CD4-positive, alpha-beta T cell treated with Interleukin-10 for 1 hour (primary cell): ENCODE measurements around the gene KRT71.
A peak's percentile ranks its signal among the peaks of the same experiment; 100 is the strongest.
"Not testable (repeated sequence)": the region's sequence is repeated elsewhere in the genome, so short reads cannot be mapped to it uniquely, and the experiment has no call there.

Experiments
- DNase-seq: peaks from one replicate; pipeline ENCODE4 v3.0.0-alpha.2; 2020

KRT71 gene

DNA sequence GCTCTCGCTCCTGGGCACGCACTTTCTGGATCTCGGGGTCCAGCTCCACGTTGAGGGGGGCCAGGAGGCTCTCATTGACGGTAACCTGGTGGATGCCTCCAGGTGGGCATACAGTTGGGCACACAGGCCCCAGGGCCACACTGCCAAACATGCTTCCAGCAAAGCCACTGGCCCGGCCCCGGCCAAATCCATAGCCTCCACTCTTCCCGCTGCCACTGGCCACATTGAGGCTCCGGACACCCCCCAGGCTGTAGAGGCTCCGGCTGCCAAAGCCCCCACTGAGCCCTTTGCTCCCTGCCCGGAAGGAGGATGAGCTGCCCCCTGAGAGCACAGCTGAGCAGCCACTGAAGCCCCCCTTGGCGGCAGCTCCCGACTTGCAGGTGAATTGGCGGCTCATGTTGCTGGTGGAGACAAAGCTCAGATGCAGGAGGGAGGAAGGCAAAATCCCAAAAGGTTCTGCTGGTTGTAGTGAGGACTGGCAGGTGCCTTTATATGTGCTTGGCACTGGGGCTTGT lies at the start of gene KRT71:
KRT71 (minus strand) TSS at position 465 of the 515 bp plus-strand sequence; CDS start at position 397, 68 bp downstream.
- no peak for DNase-seq

DNA sequence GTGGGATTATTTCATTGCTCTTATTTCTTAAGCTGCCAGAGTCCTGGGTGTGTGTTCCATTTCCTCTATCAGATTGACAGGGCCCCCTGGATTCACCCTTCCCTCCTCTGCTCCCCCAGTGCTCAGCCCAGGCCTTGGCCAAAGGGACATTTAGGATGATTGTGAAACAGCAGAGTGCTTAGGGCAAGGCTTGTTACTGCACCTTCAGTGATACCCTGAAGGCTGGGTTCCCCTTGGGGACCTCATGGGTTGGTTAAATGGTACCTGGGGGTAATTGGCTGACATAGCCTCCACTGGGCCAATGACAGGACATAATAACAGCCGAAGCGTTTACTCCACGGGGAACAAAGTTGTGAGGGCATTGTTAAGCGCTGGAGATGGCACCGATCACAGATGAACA lies 49.6 kb upstream of the KRT71 start:
- no peak for DNase-seq

DNA sequence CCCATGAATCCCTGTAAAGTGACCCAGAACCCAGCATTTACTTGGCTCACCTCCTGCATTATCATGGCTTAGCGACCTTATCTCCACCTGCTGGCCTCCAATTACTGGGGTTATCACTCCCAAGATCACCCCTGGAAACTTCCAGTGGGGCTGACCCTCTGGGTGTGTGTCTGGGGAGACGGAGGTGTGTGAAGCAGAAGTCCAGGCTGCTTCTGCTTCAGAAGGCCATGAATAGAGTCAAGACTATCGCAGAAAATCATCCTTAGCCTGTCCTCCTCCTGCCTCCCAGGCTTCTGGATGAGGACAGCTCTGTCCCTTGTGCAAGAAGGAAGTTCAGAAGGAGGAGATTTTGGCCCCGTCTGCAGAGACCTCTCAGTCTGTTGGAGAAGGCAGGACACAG lies 48.7 kb upstream of the KRT71 start:
- no peak for DNase-seq

DNA sequence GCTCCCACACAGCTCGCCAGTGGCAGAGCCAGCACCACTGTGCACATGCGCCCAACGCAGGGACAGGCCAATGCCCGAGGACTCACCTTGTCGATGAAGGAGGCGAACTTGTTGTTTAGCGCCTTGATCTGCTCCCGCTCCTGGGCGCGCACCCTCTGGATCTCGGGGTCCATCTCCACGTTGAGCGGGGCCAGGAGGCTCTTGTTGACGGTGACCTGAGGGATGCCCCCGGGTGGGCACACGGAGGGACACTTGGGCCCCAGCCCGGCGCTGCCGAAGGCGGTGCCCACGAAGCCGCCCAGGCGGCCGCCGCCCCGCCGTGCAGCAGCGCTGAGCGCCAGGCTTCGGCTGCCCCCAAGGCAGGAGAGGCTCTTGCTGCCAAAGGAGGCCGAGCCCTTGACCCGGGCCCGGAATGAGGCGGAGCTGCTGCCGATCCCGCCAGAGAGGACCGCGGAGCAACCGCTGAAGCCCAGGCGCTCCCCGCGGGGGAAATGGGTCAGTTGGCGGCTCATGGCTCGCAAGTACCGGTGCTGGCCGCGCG lies 48.1 kb upstream of the KRT71 start, which contains the start of gene KRT72:
KRT72 (minus strand) TSS at position 523 of the 541 bp plus-strand sequence; CDS start at position 512, 11 bp downstream.
- DNase-seq: no peak

DNA sequence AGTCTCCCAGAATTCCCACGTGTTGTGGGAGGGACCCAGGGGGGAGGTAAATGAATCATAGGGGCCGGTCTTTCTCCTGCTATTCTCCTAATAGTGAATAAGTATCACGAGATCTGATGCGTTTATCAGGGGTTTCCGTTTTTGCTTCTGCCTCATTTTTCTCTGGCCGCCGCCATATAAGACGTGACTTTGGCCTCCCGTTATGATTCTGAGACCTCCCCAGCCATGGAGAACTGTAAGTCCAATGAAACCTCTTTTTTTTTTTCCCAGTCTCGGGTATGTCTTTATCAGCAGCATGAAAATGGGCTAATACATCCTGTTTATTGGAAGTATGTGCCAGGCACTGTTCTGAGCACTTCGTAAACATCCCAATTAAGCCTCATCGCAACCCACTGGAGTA lies 47.5 kb upstream of the KRT71 start:
- DNase-seq: no peak

DNA sequence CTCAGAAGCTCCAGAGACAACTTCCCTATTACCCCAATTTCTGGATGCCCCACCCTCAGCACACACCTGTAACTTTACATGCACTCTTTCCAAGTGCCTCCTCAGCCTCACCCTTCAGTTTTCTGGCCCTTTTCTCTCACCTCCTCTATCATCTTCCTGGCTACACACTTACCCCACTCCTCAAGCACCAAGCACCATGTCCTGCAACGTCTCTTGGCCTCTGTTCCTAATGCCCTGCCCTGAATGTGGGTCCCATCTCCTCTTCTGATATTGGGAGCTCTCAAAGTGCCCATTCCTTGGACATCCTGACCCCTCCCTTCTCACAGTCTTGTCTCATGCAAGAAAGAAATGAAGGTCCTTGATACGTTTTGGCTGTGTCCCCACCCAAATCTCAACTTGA lies 47.1 kb upstream of the KRT71 start:
- no peak for DNase-seq

DNA sequence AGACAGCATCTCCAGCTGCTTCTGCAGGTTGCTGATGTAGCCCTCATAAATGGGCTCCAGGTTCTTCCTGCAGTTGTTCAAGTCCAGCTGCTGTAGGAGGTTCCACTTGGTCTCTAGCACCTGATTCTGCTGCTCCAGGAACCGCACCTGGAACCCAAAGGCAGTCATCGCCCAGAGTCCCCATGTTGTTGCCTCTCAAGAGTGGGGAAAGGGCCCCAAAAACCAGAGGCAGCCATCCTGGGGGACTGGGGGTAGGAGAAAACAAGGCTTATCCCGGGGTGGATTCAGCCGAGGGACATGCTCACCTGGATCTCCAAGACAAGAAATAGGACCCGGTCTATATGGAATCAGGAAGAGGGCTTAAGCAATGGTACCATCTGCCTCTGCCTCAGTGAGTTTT lies 46.0 kb upstream of the KRT71 start:
- DNase-seq: no peak

DNA sequence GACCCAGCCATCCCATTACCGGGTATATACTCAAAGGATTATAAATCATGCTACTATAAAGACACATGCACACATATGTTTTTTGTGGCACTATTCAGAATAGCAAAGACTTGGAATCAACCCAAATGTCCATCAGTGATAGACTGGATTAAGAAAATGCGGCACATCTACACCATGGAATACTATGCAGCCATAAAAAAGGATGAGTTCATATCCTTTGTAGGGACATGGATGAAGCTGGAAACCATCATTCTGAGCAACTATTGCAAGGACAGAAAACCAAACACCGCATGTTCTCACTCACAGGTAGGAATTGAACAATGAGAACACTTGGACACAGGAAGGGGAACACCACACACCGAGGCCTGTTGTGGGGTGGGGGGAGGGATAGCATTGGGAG lies 41.3 kb upstream of the KRT71 start:
- not testable (repeated sequence) for DNase-seq

DNA sequence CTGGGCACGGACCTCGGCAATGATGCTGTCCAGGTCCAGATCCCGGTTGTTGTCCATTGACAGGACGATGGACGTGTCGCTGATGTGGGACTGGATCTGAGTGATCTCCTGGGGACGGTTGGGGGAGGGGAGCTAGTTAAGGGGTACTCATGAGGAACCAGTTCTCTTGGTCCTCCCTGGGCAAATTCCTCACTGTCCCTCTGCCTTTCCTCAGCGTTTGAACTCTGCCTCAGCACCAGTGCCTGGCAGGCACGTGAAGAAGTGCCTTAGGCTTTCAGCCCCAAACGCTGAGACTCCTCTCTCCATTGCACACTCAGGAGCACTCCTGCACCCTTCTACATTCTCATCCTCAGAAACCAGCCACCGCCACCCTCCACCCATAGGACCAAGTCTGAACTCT lies 38.6 kb upstream of the KRT71 start:
- no peak for DNase-seq

DNA sequence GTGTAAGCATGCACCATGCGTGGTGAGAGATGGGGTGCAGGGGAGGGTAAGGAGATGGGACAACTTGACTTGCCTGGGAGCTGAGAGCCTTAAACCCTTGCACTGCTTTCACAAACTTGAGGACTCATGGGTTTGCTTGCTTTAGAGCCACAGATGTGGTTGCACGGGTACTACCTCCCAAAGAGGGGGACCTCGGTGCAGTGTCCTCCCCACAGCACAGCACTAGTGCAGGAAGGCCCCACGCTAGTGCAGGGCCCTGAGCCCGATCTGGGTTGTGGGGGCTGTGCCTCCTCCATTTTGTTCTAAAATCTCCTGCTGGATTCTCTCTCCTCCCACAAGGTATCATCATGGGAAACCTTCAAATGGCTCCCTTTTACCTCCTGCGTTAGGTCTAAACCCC lies 37.1 kb upstream of the KRT71 start:
- DNase-seq: no peak

DNA sequence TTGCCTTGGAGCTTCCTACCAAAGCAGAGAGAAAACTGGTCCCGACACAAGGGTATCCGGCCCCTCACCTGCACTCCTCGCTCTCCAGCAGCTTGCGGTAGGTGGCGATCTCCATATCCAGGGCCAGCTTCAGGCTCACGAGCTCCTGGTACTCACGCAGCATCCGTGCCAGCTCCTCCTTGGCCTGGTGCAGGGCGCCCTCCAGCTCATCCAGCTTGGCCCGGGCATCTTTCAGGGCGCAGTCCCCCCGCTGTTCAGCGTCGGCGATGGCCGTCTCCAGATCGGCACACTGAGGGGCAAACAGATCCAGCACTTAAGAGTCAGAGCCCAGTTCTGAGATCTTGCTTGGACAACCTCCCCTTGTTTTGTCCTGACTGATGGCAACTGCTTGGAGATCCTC lies 34.6 kb upstream of the KRT71 start:
- DNase-seq: no peak

DNA sequence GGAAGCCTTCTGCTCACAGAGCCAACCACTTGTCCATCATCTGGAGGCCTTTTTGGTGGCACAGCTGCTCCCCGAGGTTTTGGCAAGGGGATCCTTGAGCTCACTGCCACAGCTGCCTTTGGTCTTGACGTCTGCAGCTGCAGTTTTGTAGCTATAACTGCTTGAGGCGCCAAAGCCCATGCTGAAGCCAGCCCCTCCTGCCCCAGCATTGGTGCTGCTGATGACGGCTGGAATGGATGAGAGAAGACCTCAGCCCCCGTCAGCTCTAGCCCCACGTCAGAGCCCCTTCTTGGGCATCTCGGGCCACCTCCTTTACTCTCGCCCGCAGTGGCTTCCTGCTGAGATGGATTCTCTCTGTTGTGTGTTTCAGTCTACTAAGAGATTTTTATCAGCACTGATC lies 33.0 kb upstream of the KRT71 start:
- peak; percentile 54 for DNase-seq

DNA sequence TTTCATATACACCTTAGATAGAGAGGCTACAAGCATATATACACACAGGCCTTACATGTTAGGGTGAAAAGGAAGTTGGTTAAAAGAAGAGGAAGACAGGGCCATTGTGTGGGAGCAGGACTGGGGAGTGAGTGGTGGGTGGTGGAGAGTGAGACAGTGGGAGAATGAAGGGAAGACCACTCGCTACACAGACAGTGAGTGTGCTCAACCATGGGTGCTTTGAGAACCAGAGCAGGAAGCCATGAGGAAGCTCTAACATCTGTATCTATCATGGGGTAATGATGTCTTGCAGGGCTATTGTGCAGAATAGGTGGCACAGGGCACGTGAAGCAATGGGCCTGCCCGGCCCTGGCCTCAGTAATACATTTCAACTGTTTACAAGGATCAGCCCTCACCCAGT lies 32.1 kb upstream of the KRT71 start:
- no peak for DNase-seq

DNA sequence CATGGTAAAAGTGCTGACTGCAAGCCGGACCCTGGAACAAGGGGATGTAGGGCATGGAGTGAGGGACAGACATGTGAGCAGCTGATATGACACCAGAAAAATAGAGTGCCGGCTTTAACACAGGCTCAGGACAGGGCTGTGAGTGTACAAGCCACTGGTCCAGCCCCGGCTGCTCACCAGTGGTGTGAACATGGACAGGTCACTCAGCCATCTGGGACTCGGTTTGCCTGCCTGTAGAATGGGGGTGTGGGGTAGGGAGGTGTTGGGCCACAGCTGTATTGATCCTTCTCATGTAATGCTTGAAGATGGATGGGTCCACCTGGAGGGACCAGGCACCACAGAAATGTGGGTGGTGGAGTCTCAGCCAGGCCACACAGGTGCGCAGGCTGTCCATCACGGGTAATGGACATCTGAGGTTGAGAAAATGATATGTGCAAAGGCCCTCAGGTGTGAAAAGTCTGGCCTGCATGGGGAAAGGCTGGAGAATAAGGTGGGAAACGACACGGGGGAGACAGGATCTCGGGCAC lies 31.3 kb upstream of the KRT71 start:
- DNase-seq: no peak

DNA sequence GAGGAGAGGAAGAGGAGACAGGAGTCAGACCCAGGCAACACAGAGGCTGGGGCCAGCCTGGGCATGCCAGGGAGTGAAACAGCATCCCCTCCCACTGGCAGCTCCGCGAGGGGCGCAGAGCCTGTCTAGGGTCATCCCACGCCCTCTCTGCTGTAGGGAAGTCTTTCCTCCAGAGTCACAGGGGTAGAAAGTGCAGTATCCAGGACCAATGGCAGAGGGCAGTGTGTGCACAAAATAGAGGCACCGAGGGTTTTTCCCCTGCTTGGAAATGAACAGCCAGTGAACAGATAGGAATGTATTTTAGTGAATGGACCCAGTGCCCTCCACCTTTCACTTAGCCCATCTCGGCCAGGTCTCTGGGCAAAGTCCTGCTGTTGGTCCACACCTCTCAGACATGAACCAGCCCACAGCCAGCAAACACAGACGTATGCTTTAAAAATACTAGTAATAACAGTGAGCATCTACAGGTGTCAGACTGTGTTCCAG lies 30.1 kb upstream of the KRT71 start:
- DNase-seq: peak; percentile 69

DNA sequence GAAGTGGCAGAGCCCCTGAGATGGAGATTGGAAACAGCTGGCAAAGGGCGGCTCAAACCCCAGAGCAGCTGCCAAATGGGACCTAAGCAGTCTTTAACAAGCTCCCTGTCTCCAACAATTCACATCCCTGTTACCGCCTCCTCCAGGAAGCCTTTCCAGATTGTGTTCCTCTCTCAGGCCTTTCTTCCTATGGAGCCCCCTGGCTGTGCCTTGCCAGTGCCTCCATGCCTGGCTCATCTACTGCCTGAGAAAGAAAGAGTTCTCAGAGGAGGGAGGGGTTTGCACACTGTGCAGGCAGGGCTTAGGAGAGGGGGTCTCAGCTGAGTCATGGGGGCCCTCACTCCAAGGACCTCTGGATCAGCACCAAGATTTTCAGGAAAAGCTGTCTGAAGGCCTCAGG lies 29.5 kb upstream of the KRT71 start:
- DNase-seq: no peak

DNA sequence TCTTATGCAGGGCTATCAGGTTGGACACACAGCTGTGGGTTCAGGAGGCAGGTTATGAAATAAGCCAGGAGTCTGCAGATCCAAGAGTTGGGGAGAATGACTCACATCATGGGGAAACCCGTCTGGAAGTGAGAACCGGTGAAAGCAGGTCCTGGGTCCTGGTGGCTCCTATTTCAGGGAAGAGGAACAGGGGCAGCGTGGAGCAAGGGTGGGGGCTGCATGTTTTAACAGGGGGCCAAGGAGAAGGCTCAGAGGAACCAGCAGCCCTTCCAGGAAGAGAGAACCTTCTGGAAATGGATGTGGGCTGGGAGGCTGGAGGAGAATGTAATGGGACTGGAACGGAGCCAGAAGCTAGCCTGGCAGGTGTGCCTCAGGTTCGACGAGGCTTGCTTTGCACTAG lies 28.5 kb upstream of the KRT71 start:
- DNase-seq: no peak

DNA sequence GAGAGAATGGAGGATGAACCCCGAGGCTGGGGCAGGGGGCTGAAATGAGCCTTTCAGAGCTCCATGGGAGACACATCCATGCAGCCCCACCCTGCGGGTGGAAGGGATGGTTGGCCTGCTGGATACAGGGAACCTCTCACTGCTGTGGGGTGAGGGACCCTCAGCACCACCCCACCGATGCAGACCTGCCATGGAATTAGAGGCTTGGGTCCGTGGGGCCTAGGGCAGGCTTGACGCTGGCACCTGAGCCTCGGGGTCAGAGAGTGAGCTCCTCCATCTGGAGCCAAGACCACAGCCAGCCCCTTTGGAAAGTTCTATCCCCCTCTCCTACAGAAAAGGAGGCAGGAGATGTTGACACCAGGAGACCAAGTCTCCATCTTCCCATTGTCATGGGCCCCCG lies 28.1 kb upstream of the KRT71 start:
- no peak for DNase-seq

DNA sequence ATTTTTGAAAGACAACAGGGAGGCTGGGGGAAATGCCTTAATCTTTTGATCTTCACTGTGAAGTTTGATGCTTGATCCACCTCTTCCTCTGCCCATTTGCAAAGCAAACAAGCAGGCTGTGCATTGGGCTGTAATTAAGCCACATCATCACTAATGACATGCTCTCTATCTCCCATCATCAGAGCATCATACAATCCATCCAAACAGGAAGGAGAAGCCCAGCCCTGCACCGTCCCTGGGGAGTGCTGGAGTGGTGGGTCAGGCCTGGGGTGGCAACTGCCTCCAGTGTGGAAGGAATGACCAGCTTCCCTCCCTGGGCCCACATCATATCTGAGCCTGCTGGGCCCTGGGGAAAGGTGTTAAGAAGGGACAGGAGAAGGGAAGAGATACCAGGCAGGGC lies 27.6 kb upstream of the KRT71 start:
- no peak for DNase-seq

DNA sequence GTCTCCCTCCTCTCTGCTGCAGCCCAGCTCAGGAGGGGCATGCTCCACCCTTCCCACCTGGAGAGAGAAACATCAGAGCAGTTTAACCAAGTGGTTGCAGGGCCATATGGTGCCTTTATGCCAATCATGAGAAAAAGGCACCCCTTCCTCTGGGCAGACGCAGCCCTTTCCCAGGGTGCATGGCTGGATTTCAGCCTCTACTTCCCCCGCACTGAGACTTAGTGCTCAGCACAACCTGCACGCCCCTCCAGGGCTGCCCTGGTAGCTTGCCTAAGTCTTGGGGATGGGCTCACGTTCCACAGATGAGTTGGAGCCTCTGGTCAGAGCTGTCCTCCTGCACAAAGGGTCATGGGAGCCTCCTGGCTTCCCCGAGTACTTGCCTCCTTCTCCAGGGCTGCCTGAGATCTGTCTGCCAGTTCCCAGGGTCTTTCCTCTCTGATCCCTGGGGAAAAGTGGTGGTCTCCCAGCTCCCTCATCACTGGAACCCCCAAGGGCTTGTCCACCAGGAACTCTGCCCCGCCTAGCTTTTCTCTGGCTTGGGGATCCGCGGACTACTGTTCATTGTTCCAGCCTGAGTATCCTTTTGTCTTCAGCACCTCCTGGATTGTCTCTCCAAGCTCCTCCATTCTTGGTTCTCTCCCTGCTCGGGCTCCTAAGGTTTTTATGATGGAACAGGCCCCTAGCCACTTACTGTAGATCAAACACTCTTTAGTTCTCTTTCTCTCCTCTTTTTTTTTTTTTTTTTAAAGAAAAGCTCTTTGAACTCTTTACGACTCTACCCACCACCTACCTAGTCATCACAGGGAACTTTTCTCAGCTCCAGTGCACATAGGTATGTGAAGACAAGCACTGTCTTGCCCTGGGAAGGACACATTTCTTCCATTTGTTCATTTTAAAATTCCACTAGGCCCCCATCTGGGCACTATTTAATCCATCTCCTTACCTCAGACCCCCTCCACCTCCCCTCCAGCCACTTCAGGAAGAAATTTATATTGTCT lies 26.8 kb upstream of the KRT71 start:
- DNase-seq: no peak

DNA sequence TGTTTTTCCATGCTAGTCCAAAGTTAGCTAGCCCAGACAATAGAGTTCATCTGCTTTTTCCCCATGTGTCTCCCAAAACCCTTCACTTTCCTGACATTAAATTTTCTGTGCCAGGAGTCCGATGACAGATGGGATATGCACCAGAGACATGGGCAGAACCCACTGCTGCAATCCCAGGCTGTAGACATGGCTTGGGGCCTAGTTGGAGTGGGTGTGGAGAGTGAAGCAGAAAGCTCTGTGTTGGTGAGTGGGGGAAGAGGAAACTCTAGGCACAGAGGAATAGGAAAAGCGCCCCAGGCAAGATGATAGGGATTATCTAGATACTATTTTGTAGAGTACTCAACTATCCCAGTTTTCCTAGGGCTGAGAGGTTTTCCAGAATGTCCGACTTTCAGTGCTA lies 25.5 kb upstream of the KRT71 start:
- no peak for DNase-seq

DNA sequence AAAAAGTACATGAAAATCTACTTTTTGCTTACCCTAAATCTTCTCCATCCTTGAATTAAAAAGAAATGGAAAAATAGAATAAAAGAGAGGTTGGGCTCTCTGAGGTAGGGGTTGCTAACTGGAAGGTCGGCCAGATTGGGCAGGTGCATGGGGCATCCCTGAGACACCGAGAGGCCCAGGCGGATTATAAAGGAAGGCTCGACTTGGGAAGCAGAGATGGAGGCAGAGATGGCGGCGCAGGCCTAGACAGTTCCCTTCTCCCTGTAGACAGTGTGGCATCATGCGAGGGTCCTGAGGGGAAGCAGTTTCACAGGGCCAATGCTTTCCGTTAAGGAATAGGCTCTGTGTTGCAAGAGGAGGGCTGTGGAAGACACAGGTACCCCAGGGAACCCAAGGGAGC lies 24.4 kb upstream of the KRT71 start:
- no peak for DNase-seq

DNA sequence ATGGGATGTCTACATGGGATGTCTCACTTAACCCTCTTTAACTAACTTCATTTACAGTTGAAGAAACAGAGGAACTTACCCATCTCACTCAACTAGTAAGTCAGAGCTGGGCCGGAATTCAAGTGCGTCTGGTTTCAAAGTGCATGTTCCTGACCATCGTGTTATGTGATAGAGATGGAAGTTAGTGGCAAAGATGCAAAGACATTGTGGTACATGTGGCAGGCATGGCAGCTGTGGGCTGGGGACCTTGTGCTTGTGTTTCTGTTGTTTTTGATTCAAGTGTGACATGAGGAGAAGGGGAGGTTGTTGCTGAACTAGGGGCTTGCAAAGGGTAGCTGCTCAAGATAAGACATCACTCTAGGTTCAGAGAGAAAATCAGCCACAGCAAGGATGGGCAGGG lies 23.0 kb upstream of the KRT71 start:
- DNase-seq: no peak

DNA sequence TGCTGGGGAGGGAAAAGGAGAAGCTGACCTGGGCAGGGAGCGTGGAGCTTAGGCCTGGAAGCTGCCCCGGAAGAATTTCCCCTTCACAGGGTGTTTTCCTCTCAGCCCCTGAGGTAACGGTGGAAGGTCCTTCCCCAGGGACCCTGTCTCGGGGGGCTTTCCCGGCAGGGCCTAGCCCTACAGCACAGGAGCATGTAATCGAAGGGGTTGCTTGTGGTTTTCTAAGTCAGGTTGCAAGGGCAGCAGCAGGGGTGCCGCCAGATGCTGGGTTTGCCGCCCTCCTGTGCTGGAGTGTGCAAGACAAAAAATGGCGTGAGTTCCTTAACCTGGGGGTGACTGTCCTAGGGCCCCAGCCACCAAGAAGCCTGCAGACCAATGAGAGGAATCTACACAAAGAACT lies 22.3 kb upstream of the KRT71 start:
- no peak for DNase-seq
